ENCODE data around the gene ACAT1.
"Not testable (repeated sequence)": the region's sequence is repeated elsewhere in the genome, so short reads cannot be mapped to it uniquely, and the experiment has no call there.

Gene ACAT1

DNA sequence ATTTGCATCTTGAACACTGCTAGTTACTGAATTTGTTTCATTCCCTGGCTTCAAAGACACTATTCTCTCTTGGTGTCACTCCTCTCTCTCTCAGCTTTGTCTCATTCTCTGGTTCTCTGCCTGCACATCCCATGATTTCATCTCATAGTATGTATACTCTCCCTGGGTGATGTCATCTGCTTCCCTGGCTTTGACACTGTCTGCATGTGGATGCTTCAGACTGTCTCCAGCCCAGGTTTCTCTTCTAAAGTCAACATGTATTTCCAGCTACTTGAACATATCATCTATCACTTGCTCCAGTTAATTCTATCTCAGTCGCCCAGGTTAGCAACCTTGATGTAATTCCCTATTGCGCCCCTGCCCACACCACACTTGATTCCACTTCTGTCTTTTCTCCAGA is 9.3 kb upstream of the ACAT1 start:
- no peak for DNase-seq (ENCODE audit: low read depth, low spot score)
- no peak for TF ChIP-seq POLR2AphosphoS5 (IDR thresholded peaks at IDR 0.05; ENCODE audit: borderline replicate concordance, low read depth, low read length)
- no peak for TF ChIP-seq EZH2 (IDR thresholded peaks at IDR 0.05)
- TF ChIP-seq FOXP2 (optimal IDR thresholded peaks at IDR 0.05; ENCODE audit: control extremely low read depth, extremely low read length, insufficient read depth) = no peak
- no peaks in the 10 kb centered on the region for H3K9me3 ChIP-seq (ENCODE audit: low read depth, low read length)
- H3K4me3 ChIP-seq = no peak overlapping the region
- H3K27ac ChIP-seq = no peak overlapping the region
- 0 out of 2 replicates have a peak, but pooled peaks cover 3% of the 10 kb centered on the region for H3K36me3 ChIP-seq (ENCODE audit: insufficient read depth, low read length)
- no peak overlapping the region for H3K9ac ChIP-seq (ENCODE audit: insufficient read length)

DNA sequence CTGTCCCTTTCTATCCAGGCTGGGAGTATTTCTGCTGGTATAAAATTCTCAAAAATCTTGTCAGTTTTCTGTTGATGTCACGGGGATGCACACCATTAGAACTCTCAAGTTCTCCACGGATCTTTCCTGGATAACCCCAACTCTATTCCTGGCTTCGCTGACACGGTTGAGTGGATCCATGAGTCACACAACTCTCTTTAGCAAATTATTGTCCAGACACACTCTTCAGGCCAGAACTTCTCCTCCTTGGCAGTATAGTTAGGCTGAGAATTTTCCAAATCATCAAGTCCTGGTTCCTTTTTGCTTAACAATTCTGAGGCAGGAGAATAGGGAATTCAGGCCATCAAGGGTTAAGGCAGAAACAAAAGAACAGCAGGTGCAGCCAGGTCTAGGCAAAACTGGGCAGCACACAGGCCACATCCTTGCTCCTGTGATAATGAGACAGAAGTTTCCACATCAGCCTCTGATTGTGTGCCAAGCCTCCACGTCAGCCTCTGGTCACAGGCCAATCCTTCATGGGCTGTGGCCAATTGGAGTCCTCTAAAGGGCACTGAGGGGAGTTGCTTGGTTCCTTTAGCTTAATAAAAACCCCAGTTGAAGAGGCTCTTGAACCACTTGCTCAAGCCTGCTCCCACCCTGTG is 5.7 kb upstream of the ACAT1 start:
- H3K9me3 ChIP-seq (ENCODE audit: low read depth, low read length) = no peaks in the 10 kb centered on the region
- no peak for DNase-seq (ENCODE audit: low read depth, low spot score)
- no peaks in the 10 kb centered on the region for H3K36me3 ChIP-seq (ENCODE audit: insufficient read depth, low read length)
- TF ChIP-seq EZH2 (IDR thresholded peaks at IDR 0.05) (no peak), FOXP2 (optimal IDR thresholded peaks at IDR 0.05; ENCODE audit: control extremely low read depth, extremely low read length, insufficient read depth) (no peak), POLR2AphosphoS5 (IDR thresholded peaks at IDR 0.05; ENCODE audit: borderline replicate concordance, low read depth, low read length) (no peak)
- H3K9ac ChIP-seq (ENCODE audit: insufficient read length) = no peak overlapping the region
- H3K27ac ChIP-seq = no peak overlapping the region
- H3K4me3 ChIP-seq = no peak overlapping the region

DNA sequence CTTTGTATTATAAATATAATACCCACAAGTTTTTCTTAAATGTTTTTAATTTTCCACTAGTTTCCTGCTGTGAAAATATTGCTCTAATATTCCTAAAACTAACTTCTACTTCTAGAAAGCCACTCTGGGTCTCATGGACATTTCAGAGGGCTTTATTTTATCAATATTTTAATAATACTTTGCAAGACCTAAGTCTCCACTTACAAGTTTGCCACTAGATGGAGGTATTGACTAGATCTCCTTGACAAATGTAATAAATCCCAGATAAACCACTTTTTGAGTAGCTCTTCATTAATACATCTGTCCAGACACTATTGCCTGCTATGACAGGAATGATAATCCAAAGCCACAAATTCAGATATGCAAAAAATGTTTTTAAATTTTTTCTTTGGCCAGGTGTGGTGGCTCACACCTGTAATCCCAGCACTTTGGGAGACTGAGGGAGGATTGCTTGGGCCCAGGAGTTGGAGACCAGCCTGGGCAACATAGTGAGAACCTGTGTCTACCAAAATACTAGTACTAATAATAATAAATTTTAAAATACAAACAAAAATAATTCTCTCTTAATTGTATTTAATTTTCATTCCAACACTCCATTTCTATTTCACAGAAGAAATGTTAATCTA is 3.5 kb upstream of the ACAT1 start:
- no peak overlapping the region for H3K27ac ChIP-seq
- H3K4me3 ChIP-seq = no peak overlapping the region
- no peak for TF ChIP-seq EZH2 (IDR thresholded peaks at IDR 0.05)
- TF ChIP-seq FOXP2 (optimal IDR thresholded peaks at IDR 0.05; ENCODE audit: control extremely low read depth, extremely low read length, insufficient read depth) = no peak
- TF ChIP-seq POLR2AphosphoS5 (IDR thresholded peaks at IDR 0.05; ENCODE audit: borderline replicate concordance, low read depth, low read length) = no peak
- H3K9ac ChIP-seq (ENCODE audit: insufficient read length) = no peak overlapping the region
- DNase-seq (ENCODE audit: low read depth, low spot score) = peak; percentile 47
- H3K9me3 ChIP-seq (ENCODE audit: low read depth, low read length) = no peaks in the 10 kb centered on the region
- no peaks in the 10 kb centered on the region for H3K36me3 ChIP-seq (ENCODE audit: insufficient read depth, low read length)

GRCh38 chr11:108120936-108121273 is 462 bp upstream of the ACAT1 start:
- not testable (repeated sequence) for H3K9ac ChIP-seq (ENCODE audit: insufficient read length); DNase-seq (ENCODE audit: low read depth, low spot score); H3K9me3 ChIP-seq (ENCODE audit: low read depth, low read length); H3K27ac ChIP-seq; H3K36me3 ChIP-seq (ENCODE audit: insufficient read depth, low read length)
- peak overlapping the region; percentile 95 for H3K4me3 ChIP-seq

GRCh38 chr11:108122166-108122628 is 830 bp downstream of the ACAT1 start:
- H3K36me3 ChIP-seq (ENCODE audit: insufficient read depth, low read length) = peaks cover 4% of the 10 kb centered on the region; the same call in 1 of the 2 replicates
- DNase-seq (ENCODE audit: low read depth, low spot score) = no peak
- H3K9ac ChIP-seq (ENCODE audit: insufficient read length) = peak overlapping the region; percentile 90
- no peaks in the 10 kb centered on the region for H3K9me3 ChIP-seq (ENCODE audit: low read depth, low read length)
- H3K27ac ChIP-seq = no peak overlapping the region
- TF ChIP-seq FOXP2 (optimal IDR thresholded peaks at IDR 0.05; ENCODE audit: control extremely low read depth, extremely low read length, insufficient read depth) (no peak), EZH2 (IDR thresholded peaks at IDR 0.05) (no peak), POLR2AphosphoS5 (IDR thresholded peaks at IDR 0.05; ENCODE audit: borderline replicate concordance, low read depth, low read length) (no peak)
- H3K4me3 ChIP-seq = peak overlapping the region; percentile 95

GRCh38 chr11:108125096-108125495 is 3.7 kb downstream of the ACAT1 start:
- Histone ChIP-seq H3K4me3 (no peak overlapping the region), H3K9ac (ENCODE audit: insufficient read length) (no peak overlapping the region), H3K27ac (no peak overlapping the region), H3K36me3 (ENCODE audit: insufficient read depth, low read length) (peaks cover 12% of the 10 kb centered on the region), H3K9me3 (ENCODE audit: low read depth, low read length) (no peaks in the 10 kb centered on the region)
- no peak for TF ChIP-seq FOXP2 (optimal IDR thresholded peaks at IDR 0.05; ENCODE audit: control extremely low read depth, extremely low read length, insufficient read depth)
- TF ChIP-seq EZH2 (IDR thresholded peaks at IDR 0.05) = no peak
- TF ChIP-seq POLR2AphosphoS5 (IDR thresholded peaks at IDR 0.05; ENCODE audit: borderline replicate concordance, low read depth, low read length) = no peak
- no peak for DNase-seq (ENCODE audit: low read depth, low spot score)

DNA sequence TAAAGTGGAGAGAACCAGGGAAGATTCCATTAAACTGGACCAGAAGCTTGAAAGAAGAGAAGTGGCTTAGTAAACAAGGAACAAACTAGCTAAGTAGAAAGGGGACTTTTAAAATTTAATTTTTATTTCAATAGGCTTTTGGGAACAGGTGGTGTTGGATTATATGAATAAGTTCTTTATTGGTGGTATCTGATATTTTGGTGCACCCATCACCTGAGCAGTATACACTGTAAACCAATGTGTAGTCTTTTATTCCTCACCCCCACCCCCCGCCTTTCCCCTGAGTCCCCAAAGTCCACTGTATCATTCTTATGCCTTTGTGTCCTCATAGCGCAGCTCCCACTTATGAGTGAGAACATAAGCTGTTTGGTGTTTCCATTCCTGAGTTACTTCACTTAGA is 7.4 kb downstream of the ACAT1 start:
- Histone ChIP-seq H3K4me3 (no peak overlapping the region), H3K9me3 (ENCODE audit: low read depth, low read length) (no peaks in the 10 kb centered on the region), H3K27ac (no peak overlapping the region), H3K9ac (ENCODE audit: insufficient read length) (no peak overlapping the region), H3K36me3 (ENCODE audit: insufficient read depth, low read length) (peaks cover 24% of the 10 kb centered on the region)
- no peak for DNase-seq (ENCODE audit: low read depth, low spot score)
- no peak for TF ChIP-seq POLR2AphosphoS5 (IDR thresholded peaks at IDR 0.05; ENCODE audit: borderline replicate concordance, low read depth, low read length)
- TF ChIP-seq EZH2 (IDR thresholded peaks at IDR 0.05) = no peak
- no peak for TF ChIP-seq FOXP2 (optimal IDR thresholded peaks at IDR 0.05; ENCODE audit: control extremely low read depth, extremely low read length, insufficient read depth)

DNA sequence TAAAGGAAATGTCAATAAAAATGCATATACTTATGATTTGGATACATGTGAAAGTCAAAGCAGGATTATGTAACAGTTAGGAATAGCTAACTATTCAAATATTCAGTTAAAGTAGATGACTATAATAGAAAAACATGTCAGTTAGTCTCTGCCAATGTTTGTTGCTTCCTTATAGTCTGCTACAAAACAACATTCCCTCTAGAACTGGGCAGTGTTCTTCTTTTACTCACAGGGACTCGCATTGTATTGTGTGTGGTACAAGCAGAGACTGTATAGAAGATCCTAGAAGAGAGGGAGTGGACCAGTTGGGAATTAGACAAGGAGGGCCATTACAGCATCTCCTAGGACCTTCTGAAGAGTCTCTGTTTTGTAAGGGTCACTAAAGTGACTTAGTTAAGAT is 10.6 kb downstream of the ACAT1 start:
- no peak for DNase-seq (ENCODE audit: low read depth, low spot score)
- peak overlapping the region; percentile 42; the same call in 1 of the 2 replicates for H3K27ac ChIP-seq
- TF ChIP-seq EZH2 (IDR thresholded peaks at IDR 0.05) (no peak), POLR2AphosphoS5 (IDR thresholded peaks at IDR 0.05; ENCODE audit: borderline replicate concordance, low read depth, low read length) (no peak), FOXP2 (optimal IDR thresholded peaks at IDR 0.05; ENCODE audit: control extremely low read depth, extremely low read length, insufficient read depth) (no peak)
- no peak overlapping the region for H3K4me3 ChIP-seq
- peaks cover 37% of the 10 kb centered on the region for H3K36me3 ChIP-seq (ENCODE audit: insufficient read depth, low read length)
- H3K9me3 ChIP-seq (ENCODE audit: low read depth, low read length) = no peaks in the 10 kb centered on the region
- no peak overlapping the region for H3K9ac ChIP-seq (ENCODE audit: insufficient read length)

DNA sequence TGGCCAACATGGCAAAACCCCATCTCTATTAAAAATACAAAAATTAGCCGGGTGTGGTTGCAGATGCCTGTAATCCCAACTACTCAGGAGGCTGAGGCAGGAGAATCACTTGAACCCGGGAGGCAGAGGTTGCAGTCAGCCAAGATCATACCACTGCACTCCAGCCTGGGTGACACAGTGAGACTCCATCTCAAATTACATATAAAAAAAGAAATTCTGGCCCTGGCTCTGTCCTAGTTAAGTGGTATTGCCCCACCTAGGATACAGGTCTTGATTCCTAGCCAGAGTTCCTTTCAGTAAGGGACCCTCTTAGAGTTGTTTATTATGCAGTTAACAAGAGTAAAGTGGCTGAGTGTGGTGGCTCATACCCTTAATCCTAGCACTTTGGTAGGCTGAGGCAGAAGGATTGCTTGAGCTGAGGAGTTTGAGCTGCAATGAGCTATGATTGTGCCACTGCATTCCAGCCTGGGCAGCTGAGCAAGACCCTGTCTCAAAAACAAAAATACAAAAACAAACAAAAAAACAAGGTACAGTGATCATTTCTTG is 11.7 kb downstream of the ACAT1 start:
- Histone ChIP-seq H3K36me3 (ENCODE audit: insufficient read depth, low read length) (peaks cover 34% of the 10 kb centered on the region), H3K27ac (peak overlapping the region; percentile 42; the same call in 1 of the 2 replicates)
- H3K9ac ChIP-seq (ENCODE audit: insufficient read length); H3K9me3 ChIP-seq (ENCODE audit: low read depth, low read length); DNase-seq (ENCODE audit: low read depth, low spot score); H3K4me3 ChIP-seq: not testable (repeated sequence)
